ENCODE results near the gene NENF.
"Not testable (repeated sequence)": the region's sequence is repeated elsewhere in the genome, so short reads cannot be mapped to it uniquely, and the experiment has no call there.

Gene NENF

DNA sequence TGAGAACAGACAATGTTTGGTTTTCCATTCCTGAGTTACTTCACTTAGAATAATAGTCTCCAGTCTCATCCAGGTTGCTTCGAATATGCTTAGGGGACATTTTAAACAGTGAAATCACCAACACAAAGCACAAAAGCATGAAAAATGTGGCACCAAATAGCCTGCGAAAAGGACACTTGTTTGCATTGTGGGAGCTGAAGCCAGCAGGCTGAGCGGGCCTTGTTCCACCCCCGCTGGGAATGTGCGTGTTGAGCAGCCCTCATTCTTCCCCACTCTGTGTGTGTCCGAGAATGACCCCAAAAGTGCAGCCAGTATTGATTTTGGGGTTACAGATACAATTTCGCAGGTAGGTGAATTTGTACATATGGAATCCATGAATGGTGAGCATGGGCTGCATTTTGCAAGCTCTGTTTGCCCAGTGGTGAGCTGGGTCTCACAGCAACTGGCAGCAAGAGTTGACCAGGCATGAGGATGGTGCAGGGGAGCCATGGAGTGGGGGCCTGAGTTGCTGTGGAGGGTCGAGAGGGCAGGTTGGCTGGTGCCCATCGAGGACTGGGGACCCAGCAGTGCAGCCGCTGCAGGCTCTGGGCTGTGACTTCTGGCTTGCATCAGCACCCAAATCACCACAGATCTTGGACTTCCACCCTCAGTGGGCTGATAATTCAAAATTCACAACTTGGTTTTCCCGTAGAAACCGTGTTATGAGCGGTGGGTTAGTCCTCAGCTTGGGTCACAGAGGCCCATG lies 29.4 kb downstream of the NENF start:
- no peak for DNase-seq

DNA sequence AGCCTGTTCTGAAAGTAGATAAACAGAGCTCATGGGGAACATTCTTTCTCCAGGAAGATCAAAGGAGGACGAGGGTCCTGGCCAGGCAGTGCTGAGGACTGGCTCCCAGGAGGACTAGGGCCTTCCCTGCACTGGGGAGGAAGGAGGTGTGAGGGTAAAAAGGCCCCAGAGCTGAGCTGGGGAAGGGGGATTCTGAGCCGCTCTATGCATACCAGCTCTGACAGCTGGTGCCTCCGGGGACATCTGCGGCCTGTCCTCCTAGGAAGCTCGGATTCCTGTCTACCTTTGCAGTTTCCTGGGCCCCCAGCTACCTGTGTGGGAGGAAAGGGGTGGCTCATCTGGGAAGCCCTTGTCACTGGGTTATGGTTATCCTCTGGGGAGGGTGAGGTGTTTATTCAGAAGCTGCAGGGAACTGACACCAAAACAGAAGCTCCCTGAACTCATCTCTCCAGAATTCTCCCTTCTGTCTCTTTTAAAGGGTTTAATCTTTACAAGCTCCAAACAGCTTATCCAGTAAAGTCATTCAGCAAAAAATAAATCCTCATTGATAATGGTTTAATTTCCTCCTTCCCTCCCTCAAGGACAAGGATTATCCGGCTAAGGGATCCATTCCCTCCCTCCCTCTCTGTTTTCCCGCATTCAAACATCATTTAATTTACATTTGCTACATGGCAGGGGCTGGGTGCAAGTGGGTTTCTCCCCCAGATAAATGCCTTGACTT lies 31.0 kb downstream of the NENF start:
- no peak for DNase-seq

DNA sequence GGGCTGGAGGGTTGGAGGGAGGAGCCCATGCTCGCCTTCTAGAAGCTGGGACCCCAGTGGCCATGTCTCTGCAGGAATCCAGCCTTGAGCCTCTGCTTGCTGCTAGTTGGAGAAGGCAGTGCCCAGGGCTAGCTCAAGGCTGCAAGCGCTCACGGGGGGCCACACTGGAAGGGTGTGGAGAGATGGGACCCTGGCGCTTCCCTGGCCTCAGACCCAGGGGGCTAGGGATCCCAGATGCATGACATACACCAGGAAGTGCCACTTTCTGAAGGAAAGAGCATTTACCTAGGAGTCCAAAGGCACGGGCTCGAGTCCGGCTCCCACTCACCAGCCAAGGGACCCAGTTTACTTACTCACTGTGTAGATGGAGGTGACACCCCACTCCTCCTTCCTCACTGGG lies 32.6 kb downstream of the NENF start:
- DNase-seq, result no peak

DNA sequence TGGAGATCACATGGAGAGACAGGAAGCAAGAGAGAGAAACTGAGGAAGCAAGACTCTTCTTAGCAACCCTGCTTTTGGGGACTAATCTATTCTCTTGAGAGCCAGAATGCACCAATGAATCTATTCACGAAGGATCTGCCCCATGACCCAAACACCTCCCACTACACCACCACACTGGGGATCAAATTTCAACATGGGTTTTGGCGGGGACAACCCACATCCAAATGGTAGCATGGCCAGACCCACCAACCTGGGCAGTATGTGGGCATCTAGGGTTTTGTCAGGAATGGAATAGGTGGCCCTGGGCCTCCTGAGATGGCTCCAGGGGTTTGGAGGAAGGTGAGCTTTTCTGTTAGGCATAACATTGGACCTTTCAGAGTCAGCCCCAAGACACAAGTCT lies 33.7 kb downstream of the NENF start:
- no peak for DNase-seq

DNA sequence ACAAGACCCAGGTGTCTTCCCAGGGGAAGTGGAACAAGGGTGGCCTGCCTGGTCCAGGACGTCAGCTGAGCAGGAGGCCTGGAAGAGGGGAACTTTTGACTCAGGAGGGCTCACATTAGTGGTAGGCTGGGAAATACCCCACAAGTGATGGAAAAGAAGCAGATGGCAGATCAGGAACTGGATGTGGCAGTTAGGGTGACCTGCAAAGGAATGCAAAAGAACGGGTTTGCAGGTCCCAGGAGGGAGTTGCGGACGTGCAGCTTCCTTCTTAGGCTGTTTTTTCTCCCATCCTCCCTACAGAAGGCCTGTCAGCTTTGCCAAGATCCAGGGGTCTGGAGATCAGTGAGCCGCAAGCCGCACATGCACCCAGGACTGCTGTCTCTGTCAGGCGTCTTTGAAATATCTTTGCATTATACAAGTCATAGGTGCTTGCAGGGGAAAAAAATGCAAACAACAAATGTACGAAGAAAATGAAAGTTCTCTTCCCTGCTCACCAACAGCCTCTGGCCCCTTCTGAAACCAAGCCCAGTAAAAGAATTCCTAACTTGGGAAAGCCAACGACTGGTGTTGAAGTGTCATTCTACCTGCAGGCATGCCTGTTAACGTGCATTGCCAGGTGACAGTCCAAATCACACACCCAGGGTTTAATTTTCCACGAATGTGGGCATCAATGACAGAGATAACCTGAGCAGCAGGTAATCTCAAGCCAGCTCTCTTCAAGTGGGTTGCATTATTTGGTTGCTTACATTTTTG lies 34.4 kb downstream of the NENF start:
- no peak for DNase-seq

DNA sequence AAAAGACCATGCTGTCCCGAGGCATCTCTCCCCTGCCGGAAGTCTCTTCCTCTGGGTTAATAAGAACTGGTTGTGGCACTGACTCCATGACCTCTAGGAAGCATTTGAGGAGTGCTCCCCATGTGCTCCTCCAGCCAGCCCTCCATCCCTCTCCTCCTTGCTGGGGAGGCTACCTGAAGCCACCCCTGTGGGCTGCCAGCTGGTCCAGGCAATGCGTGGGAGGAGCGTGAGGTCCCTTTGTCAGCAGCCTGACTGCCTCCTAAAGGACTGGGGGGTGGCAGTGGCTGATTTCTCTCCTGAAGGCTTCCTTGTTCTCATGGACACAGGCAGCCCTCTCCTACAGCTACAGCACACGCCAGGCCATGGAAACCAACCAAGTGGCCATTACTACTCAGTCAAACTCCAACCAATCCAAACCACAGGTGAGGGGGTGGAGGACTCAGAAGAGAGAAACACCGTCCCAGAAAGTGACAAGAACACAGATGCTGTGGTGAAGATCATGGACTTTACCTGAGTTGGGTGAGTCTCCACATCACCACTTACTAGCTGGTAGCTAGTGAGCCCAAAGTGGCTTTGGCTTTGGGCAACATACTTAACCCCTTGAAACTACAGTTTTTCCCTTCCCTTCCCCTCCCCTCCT lies 35.2 kb downstream of the NENF start:
- no peak for DNase-seq

DNA sequence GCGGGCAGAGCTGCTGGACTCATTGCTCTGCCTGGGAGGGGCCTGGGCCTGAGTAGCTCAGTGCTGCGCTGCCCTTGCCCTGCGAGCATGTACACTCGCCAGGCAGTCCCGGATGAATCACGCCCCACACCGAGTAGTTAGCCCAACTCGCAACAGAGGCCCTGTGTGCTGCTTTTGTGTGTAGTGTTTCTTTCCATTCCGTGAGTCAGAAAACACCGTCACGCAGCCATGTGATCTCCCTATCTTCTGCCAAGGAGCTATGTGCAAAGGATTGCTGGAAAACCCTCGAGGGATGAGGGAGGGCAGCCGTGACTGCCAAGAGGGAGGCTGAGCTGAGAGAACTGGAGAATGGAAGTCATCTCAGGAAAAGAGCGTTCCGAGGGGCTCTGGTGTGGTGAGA lies 37.3 kb downstream of the NENF start:
- DNase-seq, result no peak

DNA sequence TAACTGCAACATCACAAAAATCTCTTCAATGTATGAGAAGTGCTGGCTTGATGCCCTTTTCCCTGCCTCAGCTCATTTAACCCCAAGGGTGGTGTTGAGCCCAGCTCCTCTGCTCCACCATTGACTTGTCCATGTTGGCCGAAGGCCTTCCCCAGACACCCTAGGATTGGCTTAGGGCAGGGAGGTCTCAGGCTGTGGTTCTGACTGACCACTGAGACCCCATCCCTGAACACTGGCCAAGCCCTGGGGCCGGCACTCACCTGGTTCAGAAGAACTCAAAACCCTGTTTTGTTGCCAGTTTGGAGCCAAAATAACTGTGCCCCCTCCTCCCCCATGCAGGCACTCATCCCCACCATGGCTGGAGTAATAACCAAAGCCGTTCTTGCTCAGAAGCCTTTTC lies 38.6 kb downstream of the NENF start:
- no peak for DNase-seq

DNA sequence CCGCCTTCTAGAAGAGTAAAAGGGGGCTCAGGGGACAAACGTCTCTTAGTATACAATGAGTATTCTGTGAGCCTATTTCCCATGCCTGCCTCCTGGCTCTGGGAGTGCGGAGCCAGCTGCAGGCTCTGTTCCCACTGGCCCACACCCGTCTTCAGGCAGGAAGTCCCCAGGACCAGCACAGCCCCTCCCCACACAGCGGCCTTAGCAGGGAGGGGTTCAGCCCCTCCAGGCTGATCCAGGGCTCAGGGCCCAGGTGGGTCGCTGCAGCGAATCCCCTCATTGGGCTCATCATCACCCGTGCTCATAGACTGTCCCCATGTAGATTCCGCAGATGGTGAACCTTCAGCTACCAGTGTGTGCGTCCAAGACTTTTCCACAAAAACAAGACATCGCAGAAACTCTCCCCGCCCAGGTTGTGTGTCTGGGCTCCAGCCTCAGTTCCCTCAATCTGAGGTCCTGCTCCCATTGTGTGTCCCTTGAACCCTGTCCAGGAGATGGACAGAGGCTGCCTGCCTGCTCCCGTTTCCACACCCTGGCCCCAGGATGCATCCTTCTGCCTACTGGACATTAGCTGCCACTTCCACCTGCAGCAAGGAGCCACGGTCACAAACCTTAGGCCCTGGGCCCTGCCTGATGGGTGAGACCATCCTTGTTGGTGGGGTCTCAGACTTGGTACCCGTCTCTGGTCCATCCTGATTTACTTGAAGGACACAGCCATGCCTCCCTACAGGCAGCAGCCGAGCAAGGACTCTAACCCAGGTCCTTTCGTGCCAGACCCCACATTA lies 39.4 kb downstream of the NENF start:
- DNase-seq, result no peak

DNA sequence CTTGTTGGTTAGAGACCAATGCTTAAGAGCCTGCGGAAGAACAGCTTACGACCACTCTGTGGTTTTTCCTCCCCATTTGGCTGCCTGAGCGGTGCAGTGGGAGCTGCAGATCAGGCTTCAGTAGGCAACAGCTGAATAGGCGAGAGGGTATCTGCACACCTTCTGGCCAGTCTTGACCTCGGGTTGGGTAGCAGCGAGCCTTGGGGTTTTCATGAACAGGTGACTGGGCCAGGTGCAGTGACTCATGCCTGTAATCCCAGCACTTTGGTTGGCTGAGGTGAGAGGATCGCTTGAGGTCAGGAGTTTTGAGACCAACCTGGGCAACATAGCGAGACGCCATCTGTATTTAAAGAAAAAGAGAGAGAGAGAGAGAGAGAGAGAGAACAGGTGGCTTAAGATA lies 41.0 kb downstream of the NENF start:
- no peak for DNase-seq

DNA sequence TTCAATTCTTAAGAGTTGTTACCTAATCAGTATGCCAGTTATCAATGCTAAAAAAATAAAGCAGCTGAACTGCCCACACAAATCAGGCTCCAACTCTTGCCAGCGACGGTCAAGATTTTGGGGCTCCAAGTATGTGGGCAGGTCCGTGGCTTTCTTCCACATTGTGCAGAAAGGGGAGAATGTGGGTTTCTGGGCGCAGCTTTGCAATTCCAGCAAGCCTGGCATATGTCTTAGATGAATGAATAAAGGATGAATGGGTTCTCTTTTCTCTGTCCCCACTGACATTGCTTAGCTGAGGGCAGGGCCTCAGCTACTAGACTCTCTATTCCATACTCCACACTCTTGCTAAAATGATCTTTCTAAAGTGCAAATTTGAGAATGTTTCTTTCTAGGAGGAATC lies 42.4 kb downstream of the NENF start:
- DNase-seq, result no peak

DNA sequence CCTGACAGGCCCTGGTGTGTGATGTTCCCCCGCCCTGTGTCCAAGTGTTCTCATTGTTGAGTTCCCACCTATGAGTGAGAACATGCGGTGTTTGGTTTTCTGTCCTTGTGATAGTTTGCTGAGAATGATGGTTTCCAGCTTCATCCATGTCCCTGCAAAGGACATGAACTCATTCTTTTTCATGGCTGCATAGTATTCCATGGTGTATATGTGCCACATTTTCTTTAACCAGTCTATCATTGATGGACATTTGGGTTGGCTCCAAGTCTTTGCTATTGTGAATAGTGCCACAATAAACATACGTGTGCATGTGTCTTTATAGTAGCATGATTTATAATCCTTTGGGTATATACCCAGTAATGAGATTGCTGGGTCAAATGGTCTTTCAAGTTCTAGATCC lies 43.1 kb downstream of the NENF start:
- DNase-seq, result not testable (repeated sequence)

DNA sequence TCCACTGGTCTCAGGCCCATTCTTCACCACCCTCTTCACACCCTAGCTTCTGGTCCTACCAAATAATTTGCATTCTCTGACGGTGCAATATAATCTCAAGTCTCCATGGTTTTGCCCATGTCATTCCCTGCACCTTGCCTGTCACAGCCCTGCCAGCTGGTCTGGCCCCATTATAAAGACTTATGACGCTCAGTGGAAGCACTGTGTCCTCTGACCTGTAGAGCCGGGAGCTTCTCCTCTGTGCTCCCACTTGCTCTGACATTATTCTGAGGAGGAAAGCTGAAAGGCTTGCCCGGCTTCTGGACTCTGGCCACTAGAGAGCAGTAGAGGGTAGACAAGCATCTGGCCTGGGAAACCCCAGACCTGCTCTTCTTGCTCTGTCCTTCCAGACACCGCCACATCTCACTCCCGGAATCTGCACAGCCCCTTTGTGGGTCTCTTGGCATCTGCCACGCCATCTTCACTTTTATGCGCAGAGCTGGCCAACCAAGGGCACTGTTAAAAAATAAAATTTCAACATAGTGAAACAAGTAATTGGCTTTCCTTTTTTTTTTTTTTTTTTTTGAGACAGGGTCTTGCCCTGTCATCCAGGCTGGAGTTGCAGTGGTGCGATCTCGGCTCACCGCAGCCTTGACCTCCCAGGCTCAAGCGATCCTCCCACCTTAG lies 44.4 kb downstream of the NENF start:
- DNase-seq, result peak; percentile 89 to 94

DNA sequence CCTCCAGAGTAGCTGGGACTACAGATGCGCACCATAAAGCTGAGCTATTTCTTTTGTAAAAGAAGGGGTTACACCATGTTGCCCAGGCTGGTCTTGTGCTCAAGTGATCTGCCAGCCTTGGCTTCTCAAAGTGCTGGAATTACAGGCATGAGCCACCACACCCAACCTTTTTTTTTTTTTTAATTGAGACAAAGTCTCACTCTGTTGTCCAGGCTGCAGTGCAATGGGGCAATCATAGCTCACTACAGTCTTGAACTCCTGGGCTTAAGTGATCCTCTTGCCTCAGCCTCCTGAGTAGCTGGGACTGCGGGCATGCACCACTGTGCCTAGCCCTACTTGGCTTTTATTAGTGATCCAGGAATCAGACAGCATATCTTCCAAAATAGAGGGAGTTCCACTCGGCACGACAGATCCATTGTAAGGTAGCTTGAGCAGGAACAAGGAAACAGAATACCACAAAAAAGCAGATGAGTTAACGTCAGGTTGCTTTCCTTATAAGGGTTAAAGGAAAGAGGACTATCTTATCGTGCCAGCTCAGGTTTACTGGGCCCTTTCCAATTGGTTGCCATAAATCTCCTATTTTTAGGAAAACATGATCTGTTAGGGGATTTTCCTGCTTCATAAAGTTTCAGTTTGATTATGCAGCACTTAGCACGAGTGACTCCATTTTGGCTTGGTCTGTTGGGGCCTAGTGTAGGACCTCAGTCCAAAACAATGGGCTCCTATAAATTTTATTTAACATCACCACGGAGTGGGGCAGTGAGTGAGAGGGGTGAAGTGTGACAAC lies 45.2 kb downstream of the NENF start:
- DNase-seq, result no peak

DNA sequence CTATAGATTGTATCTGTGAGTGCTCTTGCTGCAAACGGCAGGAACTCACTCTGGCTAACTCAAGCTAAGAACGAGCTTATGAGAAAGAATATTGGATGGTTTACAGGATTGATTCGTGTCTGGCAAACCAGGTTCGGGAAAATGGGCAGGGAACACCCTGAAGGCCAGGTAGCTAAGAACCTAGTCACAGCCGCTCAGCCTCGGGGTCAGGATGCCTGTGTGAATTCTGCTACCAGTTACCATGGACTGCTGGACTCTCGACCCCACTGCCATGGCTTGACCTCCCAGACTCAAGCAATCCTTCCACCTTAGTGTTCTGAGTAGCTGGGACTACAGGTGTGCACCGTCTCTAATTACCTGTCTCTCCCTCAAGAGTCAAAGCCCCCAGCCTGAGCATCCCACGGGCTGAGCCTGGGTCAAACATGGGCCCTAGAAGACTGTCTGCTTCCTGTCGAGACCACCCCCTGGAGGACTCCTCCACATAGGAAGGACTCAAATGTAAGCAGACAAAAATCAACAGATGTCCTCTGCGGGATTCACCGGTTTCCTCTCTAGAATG lies 45.8 kb downstream of the NENF start:
- DNase-seq, result no peak

DNA sequence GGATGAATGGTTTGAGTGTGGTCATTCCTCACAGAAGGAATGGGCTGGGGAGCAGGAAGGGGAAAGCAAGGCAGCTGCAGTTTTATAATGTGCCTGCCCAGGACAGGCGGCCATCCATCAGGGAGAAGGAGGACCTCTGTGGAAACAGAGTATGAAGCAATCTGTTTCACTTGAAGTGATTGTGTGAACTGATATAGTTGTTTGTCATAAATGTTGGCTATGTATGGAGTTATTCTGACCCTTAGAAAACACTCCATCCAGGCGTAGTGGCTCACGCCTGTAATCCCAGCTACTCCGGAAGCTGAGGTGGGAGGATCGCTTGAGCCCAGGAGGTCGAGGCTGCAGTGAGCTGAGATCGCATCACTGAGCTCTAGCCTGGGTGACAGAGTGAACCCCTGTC lies 46.5 kb downstream of the NENF start:
- DNase-seq, result no peak

DNA sequence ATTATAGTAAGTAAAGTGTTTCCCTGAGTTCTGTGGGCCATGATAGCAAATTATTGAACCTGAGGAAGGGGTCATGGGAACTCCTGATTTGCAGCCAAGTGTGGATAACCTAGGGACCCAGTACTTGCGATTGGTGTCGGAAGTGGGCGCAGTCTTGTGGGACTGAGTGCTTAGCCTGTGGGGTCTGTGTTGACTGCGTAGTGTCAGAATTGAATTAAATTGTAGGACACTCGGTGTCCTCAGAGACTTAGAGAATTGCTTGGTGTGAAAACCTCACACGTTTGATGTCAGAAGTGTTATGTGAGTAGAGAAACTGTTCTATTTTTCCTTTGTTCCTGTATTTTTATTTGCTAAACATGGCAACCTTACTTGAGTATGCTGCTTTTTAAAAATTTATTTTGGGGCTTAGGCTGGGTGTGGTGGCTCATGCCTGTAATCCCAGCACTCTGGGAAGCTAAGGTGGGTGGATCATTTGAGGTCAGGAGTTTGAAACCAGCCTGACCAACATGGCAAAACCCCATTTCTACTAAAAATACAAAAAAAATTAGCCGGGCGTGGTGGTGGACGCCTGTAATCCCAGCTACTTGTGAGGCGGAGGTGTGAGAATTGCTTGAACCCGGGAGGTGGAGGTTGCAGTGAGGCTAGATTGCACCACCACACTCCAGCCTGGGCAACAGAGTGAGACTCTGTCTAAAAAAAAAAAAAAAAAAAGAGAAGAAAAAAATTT lies 48.2 kb downstream of the NENF start:
- not testable (repeated sequence) for DNase-seq

DNA sequence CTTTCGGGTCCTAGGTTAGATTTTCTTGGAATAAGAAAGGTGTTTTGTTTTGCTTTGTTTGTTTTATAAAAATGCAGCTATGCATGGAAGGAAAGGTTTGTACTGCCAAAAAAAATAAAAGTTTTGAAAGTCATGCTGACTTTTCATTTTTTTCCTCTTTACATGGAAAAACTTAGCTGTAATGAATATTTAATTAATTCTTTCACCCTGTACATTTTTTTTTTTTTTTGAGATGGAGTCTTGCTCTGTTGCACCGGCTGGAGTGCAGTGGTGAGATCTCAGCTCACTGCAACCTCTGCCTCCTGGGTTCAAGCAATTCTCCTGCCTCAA lies 48.7 kb downstream of the NENF start:
- no peak for DNase-seq

DNA sequence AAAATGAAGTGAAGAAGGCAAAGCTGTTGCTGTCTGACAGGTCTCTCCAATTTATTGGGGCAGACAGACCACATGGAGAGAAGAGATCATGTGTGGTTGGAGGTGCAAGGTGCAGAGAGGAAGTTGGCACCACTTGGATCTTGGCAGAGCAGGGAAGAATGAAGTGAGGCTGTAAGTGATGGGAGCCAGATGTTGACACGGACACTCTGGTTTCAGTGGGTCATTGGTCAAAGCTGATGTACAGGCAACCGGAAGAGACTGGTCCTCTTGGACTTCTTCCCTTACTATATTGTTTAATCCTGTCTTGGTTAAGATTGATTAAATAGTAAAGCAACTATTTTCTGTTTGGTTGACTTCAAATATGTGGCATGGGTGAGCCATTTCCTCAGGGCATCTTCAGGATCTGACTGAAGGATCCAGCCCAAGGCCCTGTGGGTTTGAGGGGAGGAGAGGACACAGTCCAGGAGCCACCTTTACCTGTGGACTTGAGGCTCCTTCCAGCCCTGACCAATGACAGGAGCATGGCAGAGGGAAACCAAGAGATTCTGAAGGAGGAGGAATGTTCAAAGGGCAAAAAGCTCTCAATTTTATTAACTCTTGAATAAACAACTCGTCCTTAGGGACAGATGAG lies 49.4 kb downstream of the NENF start:
- no peak for DNase-seq
